Breast epithelium (tissue), 3 donors: ENCODE results near the gene KEAP1.

ENCODE experiments used
- CTCF ChIP-seq, 3 donors: fragments of 450-650 bp; IDR thresholded peaks; one replicate each; pipeline ENCODE4 v1.5.1; 2016 to 2017; ENCODE audit warnings: antibody characterized with exemption in 3 of 3, mild to moderate bottlenecking in 3 of 3, moderate library complexity in 3 of 3
- POLR2A ChIP-seq: fragments of 450-650 bp; IDR thresholded peaks from one replicate; pipeline ENCODE4 v1.6.1; 2016; ENCODE audit warnings: antibody characterized with exemption, mild to moderate bottlenecking, moderate library complexity
- POLR2AphosphoS5 ChIP-seq, 3 donors: sonication (generic); formaldehyde crosslinking; IDR thresholded peaks; one replicate each; pipeline ENCODE4 v1.6.1; 2017; ENCODE audit warnings: antibody characterized with exemption in 3 of 3

- TF ChIP-seq POLR2A (no peak), POLR2AphosphoS5 (IDR thresholded peaks at IDR 0.05) (no peak), CTCF (IDR thresholded peaks at IDR 0.05) (no peak)
These were observed 34.5 kb upstream of the KEAP1 start for GRCh38 chr19:10537668-10538067.
